ENCODE measurements around the gene ZDHHC8.

Gene ZDHHC8

GRCh38 chr22:20102203-20102780 lies 29.3 kb upstream of the ZDHHC8 start:
- no peak for TF ChIP-seq CTCF (IDR thresholded peaks at IDR 0.05)

GRCh38 chr22:20105456-20106204 lies 26.0 kb upstream of the ZDHHC8 start:
- no peak for TF ChIP-seq CTCF (IDR thresholded peaks at IDR 0.05)

- no peak for TF ChIP-seq CTCF (IDR thresholded peaks at IDR 0.05)
These were observed 25.3 kb upstream of the ZDHHC8 start for GRCh38 chr22:20106205-20106848.

- no peak for TF ChIP-seq CTCF (IDR thresholded peaks at IDR 0.05)
These were observed 24.8 kb upstream of the ZDHHC8 start for GRCh38 chr22:20106849-20107237.

- no peak for TF ChIP-seq CTCF (IDR thresholded peaks at IDR 0.05)
These were observed 24.1 kb upstream of the ZDHHC8 start for GRCh38 chr22:20107471-20107901.

- no peak for TF ChIP-seq CTCF (IDR thresholded peaks at IDR 0.05)
These were observed 23.4 kb upstream of the ZDHHC8 start for GRCh38 chr22:20107951-20108756.

GRCh38 chr22:20108757-20109230 lies 22.8 kb upstream of the ZDHHC8 start:
- TF ChIP-seq CTCF (IDR thresholded peaks at IDR 0.05) = no peak

Measured in LNCAP (cell line).